ELF-1 (cell line): ENCODE measurements around the gene CLIC3.
A peak's percentile ranks its signal among the peaks of the same experiment; 100 is the strongest.

Source experiments
- DNase-seq: peaks from one replicate; pipeline ENCODE4 v3.0.0-alpha.2; 2016; ENCODE audit warnings: low read depth, low spot score

Gene CLIC3

GRCh38 chr9:136964833-136965422 is 31.4 kb downstream of the CLIC3 start:
- no peak for DNase-seq

GRCh38 chr9:136964171-136964689 is 32.1 kb downstream of the CLIC3 start:
- DNase-seq, result no peak

GRCh38 chr9:136963751-136964150 is 32.6 kb downstream of the CLIC3 start:
- DNase-seq, result no peak

- no peak for DNase-seq
Observed at GRCh38 chr9:136963341-136963740, 33.0 kb downstream of the CLIC3 start.

- DNase-seq, result no peak
Observed at GRCh38 chr9:136962701-136963248, 33.6 kb downstream of the CLIC3 start.

GRCh38 chr9:136962163-136962562 is 34.2 kb downstream of the CLIC3 start:
- DNase-seq, result no peak

- DNase-seq, result peak; percentile 49
Observed at GRCh38 chr9:136961279-136962065, 34.9 kb downstream of the CLIC3 start.

- no peak for DNase-seq
Observed at GRCh38 chr9:136960938-136961275, 35.5 kb downstream of the CLIC3 start.

GRCh38 chr9:136960212-136960937 is 36.0 kb downstream of the CLIC3 start:
- DNase-seq, result no peak

GRCh38 chr9:136958898-136959850 is 37.2 kb downstream of the CLIC3 start:
- DNase-seq, result no peak

GRCh38 chr9:136958473-136958872 is 37.9 kb downstream of the CLIC3 start:
- DNase-seq, result no peak

- DNase-seq, result no peak
Observed at GRCh38 chr9:136957901-136958300, 38.5 kb downstream of the CLIC3 start.

GRCh38 chr9:136957461-136957860 is 38.9 kb downstream of the CLIC3 start:
- no peak for DNase-seq

- DNase-seq, result no peak
Observed at GRCh38 chr9:136956604-136957003, 39.8 kb downstream of the CLIC3 start.

GRCh38 chr9:136955943-136956335 is 40.4 kb downstream of the CLIC3 start:
- no peak for DNase-seq

- DNase-seq, result no peak
Observed at GRCh38 chr9:136955202-136955942, 41.0 kb downstream of the CLIC3 start.

GRCh38 chr9:136954270-136955083 is 41.9 kb downstream of the CLIC3 start:
- DNase-seq, result no peak

- no peak for DNase-seq
Observed at GRCh38 chr9:136953771-136954269, 42.5 kb downstream of the CLIC3 start.
